UCSD-AML1 (cell line): Measurements from ENCODE around the gene CLASP2.

Experiments
- DNase-seq: peaks from one replicate; lab custom pipeline; 2025; ENCODE audit not compliant: unreplicated experiment; lab: John Stamatoyannopoulos, UW

The CLASP2 gene

GRCh38 chr3:33557279-33557678 lies 160.8 kb downstream of the CLASP2 start:
- DNase-seq: no peak

DNA sequence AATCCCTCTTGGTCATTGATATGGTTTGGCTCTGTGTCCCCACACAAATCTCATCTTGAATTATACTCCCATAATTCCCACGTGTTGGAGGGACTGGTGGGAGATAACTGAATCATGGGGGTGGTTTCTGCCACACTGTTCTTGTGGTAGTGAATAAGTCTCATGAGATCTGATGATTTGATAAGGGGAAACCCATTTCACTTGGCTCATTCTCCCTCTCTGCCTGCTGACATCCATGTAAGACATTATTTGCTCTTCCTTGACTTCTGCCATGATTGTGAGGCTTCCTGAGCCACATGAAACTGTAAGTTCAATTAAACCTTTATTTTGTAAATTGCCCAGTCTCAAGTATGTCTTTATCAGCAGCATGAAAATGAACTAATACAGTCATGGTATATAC lies 171.0 kb downstream of the CLASP2 start:
- DNase-seq: no peak

- no peak for DNase-seq
These were observed 173.9 kb downstream of the CLASP2 start for GRCh38 chr3:33544126-33544525.

GRCh38 chr3:33543601-33544000 lies 174.5 kb downstream of the CLASP2 start:
- DNase-seq: no peak

DNA sequence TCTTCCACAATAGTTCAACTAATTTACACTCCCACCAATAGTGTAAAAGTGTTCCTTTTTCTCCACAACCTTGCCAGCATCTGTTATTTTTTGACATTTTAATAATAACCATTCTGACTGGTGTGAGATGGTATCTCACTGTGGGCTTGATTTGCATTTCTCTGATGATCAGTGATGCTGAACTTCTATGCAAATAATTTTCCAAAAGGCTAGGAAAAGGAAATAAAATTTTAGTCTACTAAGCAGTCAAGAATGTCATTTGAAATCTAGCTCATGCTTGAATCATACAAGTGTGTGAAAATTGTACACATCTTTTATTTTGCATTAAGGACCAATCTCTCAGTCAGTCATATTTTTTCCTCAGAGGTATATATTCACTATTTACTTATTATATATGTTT lies 176.1 kb downstream of the CLASP2 start:
- DNase-seq: no peak

GRCh38 chr3:33538678-33539339 lies 179.2 kb downstream of the CLASP2 start:
- DNase-seq: no peak

- no peak for DNase-seq
These were observed 180.9 kb downstream of the CLASP2 start for GRCh38 chr3:33537133-33537532.

DNA sequence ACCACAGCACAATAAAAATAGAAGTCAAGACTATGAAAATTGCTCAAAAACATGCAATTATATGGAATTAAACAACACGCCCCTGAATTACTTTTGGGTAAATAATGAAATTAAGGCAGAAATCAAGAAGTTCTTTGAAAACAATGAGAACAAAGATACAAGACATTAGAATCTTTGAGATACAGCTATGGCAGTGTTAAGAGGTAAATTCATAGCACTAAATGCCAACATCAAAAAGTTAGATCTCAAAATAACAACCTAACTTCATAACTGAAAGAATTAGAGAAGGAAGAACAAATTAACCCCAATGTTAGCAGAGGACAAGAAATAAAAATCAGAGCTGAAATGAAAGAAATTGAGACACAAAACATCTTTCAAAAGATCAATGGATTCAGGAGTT lies 191.3 kb downstream of the CLASP2 start:
- DNase-seq: no peak

- DNase-seq: no peak
These were observed 192.8 kb downstream of the CLASP2 start for GRCh38 chr3:33525232-33525631.

DNA sequence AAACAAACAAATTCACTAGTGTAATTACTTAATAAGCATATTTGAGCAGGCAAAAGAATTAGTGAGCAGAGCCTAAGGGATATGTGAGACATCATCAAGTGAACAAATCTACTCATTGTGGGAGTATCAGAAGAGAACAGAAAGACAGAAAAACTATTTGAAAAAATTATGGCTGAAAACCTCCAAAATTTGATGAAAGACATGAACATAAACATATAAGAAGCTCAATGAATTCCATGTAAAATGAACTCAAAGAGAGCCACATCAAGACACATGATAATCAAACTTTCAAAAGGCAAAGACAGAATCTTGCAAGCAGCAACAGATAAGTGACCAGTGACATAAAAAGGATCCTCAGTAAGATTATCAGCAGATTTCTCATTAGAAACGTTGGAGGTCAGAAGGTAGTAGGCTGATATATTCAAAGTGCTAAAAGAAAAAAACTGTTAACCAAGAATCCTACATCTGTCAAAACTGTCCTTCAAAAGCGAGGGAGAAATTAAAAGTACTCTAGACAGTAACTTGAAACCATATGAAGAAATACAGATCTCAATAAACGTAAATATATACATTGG lies 194.9 kb downstream of the CLASP2 start:
- DNase-seq: no peak

DNA sequence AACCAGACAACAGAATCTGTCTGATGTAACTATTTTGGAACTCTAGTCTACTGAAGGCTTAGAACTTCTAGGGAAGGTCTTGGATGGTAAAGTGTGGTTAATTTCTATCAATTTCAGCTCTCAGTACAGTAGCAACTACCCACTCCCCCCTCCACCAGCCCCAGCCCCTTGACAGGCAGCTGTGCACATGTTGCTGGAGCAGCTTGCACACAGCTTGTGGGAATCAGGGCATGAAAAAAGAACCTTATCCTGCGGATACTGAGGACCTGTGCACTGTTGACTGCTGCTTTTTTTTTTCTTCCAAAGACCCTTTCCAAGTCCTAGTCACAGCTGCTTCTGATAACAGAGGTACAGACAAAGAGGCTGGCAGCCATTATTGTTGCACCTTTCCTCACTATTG lies 196.3 kb downstream of the CLASP2 start:
- no peak for DNase-seq

GRCh38 chr3:33513262-33513863 lies 204.7 kb downstream of the CLASP2 start:
- DNase-seq: no peak

DNA sequence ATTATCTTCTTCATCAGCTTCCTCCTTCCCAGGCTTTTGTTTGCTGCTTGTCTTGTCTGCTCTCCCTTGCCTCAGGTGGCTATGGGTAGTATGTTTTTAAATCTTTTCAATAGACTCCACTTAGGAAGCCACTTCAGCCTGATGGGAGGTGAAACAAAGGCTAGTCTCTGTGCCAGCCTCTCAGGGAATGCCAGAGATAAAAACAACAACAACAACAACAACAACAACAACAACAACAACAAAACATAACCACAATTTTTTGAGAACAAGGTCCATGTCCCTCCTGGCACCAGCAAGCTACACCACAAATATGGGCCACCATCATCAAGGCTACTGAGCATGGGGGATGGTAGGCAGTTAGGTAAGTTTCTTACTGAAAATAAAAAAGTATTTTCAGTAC lies 213.0 kb downstream of the CLASP2 start:
- no peak for DNase-seq

GRCh38 chr3:33496449-33496848 lies 221.6 kb downstream of the CLASP2 start:
- no peak for DNase-seq

DNA sequence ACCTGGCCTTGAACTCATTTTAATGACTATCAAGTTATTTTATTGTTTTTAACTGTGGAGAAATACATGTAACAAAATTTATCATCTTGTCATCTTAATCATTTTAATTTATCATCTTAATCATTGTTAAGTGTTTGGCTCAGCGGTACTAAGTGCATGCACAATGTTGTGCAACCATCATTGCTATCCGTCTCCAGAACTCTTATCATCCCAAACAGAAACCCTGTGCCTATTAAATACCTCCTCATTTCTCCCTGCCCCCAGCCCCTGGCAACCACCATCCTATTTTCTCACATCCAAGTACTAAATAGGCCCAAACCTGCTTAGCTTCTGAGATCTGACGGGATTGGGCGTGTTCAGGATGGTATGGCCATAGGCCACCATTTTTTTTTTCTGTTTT lies 226.3 kb downstream of the CLASP2 start:
- no peak for DNase-seq

DNA sequence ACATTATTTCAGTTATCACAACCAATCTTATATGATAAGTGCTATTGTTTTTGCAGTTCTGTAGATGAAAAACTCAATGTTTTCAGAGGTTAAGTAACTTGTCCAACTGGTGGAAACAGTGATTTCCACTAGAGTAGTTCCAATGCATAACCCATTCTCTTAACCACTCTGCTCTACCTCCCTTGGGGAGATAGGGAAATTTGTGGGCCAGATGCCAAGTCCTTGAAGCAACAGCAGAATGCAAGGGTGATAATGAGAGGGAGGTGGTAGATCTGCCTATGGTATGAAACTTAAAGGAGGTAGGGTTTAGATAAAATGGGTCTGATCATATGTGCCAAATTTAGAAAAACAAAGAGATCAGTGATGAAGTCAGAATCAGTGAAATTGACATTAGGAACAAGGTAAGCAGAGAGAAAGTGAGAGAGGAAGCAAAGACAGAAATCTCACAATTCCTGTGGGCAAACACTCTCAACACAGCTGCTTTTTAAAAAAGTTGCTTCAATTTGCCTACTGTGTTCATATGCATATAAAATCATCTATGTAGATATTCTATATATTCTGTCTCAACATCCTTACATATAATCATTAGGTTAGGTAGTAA lies 227.3 kb downstream of the CLASP2 start:
- no peak for DNase-seq

GRCh38 chr3:33488683-33489082 lies 229.4 kb downstream of the CLASP2 start:
- DNase-seq: no peak

DNA sequence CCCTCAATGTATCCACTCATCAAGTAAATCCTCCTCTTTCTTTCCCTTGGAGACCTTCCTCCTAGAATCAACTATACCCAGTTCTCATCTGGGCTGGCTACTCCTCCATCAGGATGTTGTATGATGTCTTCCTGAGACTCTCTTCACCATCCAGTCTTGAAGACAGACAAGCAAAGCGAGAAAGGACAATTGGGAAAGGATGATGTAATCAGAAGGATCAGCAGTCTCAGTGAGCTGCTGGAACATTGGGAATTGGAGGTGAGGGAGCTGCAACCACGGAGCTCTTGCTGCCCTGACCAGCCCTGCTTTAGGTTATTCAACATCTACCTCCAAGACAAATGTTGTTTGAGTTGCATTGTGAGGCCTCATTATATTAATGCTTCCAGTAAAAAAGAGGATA lies 229.8 kb downstream of the CLASP2 start:
- DNase-seq: no peak

GRCh38 chr3:33482111-33482521 lies 235.9 kb downstream of the CLASP2 start:
- DNase-seq: no peak

DNA sequence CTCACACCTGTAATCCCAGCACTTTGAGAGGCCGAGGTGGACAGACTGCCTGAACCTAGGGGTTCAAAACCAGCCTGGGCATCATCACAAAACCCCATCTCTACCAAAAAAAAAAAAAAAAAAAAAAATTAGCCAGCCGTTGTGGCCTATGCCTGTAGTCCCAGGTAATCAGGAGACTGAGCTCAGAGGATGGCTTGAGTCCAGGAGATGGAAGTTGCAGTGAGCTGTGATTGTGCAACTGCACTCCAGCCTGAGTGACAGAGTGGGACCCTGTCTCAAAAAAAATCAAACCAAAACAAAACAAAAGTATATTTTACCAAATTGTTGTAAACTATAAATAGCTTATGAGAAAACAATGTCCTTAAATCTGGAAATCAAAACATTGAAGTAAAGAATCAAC lies 243.2 kb downstream of the CLASP2 start:
- no peak for DNase-seq

GRCh38 chr3:33473813-33474212 lies 244.2 kb downstream of the CLASP2 start:
- DNase-seq: no peak

- DNase-seq: no peak
These were observed 250.3 kb downstream of the CLASP2 start for GRCh38 chr3:33467786-33468185.
